ENCODE results near the gene PRDM5.

DNA sequence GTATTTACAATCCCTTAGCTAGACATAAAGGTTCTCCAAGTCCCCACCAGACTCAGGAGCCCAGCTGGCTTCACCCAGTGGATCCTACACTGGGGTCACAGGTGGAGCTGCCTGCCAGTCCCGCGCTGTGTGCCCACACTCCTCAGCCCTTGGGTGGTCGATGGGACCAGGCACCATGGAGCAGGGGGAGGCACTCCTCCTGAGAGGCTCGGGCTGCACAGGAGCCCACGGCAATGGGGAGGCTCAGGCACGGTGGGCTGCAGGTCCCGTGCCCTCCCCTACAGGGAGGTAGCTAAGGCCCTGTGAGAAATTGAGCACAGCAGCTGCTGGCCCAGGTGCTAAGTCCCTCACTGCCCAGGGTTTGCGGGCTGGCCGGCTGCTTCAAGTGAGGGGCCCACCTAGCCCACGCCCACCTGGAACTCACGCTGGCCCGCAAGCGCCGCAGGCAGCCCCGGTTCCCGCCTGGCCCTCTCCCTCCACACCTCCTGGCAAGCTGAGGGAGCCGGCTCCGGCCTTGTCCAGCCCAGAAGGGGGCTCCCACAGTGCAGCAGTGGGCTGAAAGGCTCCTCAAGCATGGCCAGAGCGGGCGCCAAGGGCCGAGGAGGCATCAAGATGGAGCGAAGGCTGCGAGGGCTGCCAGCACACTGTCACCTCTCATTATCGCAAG is 113.9 kb downstream of the PRDM5 start:
- TF ChIP-seq, protein P1, sequence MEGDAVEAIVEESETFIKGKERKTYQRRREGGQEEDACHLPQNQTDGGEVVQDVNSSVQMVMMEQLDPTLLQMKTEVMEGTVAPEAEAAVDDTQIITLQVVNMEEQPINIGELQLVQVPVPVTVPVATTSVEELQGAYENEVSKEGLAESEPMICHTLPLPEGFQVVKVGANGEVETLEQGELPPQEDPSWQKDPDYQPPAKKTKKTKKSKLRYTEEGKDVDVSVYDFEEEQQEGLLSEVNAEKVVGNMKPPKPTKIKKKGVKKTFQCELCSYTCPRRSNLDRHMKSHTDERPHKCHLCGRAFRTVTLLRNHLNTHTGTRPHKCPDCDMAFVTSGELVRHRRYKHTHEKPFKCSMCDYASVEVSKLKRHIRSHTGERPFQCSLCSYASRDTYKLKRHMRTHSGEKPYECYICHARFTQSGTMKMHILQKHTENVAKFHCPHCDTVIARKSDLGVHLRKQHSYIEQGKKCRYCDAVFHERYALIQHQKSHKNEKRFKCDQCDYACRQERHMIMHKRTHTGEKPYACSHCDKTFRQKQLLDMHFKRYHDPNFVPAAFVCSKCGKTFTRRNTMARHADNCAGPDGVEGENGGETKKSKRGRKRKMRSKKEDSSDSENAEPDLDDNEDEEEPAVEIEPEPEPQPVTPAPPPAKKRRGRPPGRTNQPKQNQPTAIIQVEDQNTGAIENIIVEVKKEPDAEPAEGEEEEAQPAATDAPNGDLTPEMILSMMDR (IDR thresholded peaks at IDR 0.05; ENCODE audit: insufficient read depth, low read depth, low read length), result no peak
- no peak for TF ChIP-seq EZH2 (IDR thresholded peaks at IDR 0.05; ENCODE audit: insufficient read depth, low read length)
